ENCODE measurements around the gene HRCT1. TPM values are rescaled to one million over a fixed set of nuclear protein-coding genes. Genes with fewer than 3 reads are reported as not detected.

The HRCT1 gene
- total RNA-seq, 1 experiment from 2014 or later: 1.7 TPM

- no peak overlapping the region for H3K27ac ChIP-seq (ENCODE audit: low read length)
- no peak overlapping the region for H3K9ac ChIP-seq (ENCODE audit: low read length)
- no peaks in the 10 kb centered on the region for H3K36me3 ChIP-seq (ENCODE audit: low read depth, low read length)
- ATAC-seq: no peak
- H3F3A ChIP-seq (ENCODE audit: low read length, unreplicated experiment): peaks cover 3% of the 10 kb centered on the region
- no peaks in the 10 kb centered on the region for H3K27me3 ChIP-seq (ENCODE audit: low read length)
- POLR2A ChIA-PET (ENCODE audit: unreplicated experiment): no interaction called here
- H2AFZ ChIP-seq (ENCODE audit: low read length): no peak overlapping the region
- no peak overlapping the region for H3K4me3 ChIP-seq (ENCODE audit: low read length)
- H3K4me1 ChIP-seq (ENCODE audit: insufficient read depth, low read length): peaks cover 22% of the 10 kb centered on the region
- H3K4me2 ChIP-seq (ENCODE audit: low read length): no peak overlapping the region
- H3K9me3 ChIP-seq (ENCODE audit: low read length): no peaks in the 10 kb centered on the region
- no peak for DNase-seq
- CTCF ChIA-PET: no interaction called here
- no peak for TF ChIP-seq EZH2 (IDR thresholded peaks at IDR 0.05; ENCODE audit: low read length, unreplicated experiment)
- TF ChIP-seq, protein P1, sequence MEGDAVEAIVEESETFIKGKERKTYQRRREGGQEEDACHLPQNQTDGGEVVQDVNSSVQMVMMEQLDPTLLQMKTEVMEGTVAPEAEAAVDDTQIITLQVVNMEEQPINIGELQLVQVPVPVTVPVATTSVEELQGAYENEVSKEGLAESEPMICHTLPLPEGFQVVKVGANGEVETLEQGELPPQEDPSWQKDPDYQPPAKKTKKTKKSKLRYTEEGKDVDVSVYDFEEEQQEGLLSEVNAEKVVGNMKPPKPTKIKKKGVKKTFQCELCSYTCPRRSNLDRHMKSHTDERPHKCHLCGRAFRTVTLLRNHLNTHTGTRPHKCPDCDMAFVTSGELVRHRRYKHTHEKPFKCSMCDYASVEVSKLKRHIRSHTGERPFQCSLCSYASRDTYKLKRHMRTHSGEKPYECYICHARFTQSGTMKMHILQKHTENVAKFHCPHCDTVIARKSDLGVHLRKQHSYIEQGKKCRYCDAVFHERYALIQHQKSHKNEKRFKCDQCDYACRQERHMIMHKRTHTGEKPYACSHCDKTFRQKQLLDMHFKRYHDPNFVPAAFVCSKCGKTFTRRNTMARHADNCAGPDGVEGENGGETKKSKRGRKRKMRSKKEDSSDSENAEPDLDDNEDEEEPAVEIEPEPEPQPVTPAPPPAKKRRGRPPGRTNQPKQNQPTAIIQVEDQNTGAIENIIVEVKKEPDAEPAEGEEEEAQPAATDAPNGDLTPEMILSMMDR (conservative IDR thresholded peaks at IDR 0.05; ENCODE audit: low read depth, low read length): no peak
- no peak for TF ChIP-seq EZH2phosphoT487 (IDR thresholded peaks at IDR 0.05; ENCODE audit: borderline replicate concordance, low read length)
- H3K9me2 ChIP-seq (replicated peaks; ENCODE audit: low read length): no peaks in the 10 kb centered on the region
- H3K79me2 ChIP-seq (ENCODE audit: low read length): no peaks in the 10 kb centered on the region
- intact Hi-C loops (cut with micrococcal nuclease): no loop called here
- no peaks in the 10 kb centered on the region for H4K20me1 ChIP-seq (ENCODE audit: low read length)
- BruUV-seq (replicated peaks): no TSS peak
Observed at GRCh38 chr9:35928591-35929452, 22.8 kb downstream of the HRCT1 start.

- Histone ChIP-seq H2AFZ (ENCODE audit: low read length) (no peak overlapping the region), H3K9ac (ENCODE audit: low read length) (no peak overlapping the region), H3K36me3 (ENCODE audit: low read depth, low read length) (no peaks in the 10 kb centered on the region), H3K79me2 (ENCODE audit: low read length) (no peaks in the 10 kb centered on the region), H3F3A (ENCODE audit: low read length, unreplicated experiment) (no peaks in the 10 kb centered on the region), H3K4me3 (ENCODE audit: low read length) (no peak overlapping the region), H3K9me2 (replicated peaks; ENCODE audit: low read length) (no peaks in the 10 kb centered on the region), H3K27me3 (ENCODE audit: low read length) (no peaks in the 10 kb centered on the region), H3K27ac (ENCODE audit: low read length) (no peak overlapping the region), H3K4me2 (ENCODE audit: low read length) (no peak overlapping the region), H3K9me3 (ENCODE audit: low read length) (no peaks in the 10 kb centered on the region), H3K4me1 (ENCODE audit: insufficient read depth, low read length) (peaks cover 18% of the 10 kb centered on the region), H4K20me1 (ENCODE audit: low read length) (no peaks in the 10 kb centered on the region)
- no TSS peak for BruUV-seq (replicated peaks)
- DNase-seq (no peak), ATAC-seq (no peak)
- intact Hi-C loops (cut with micrococcal nuclease): no loop called here
- TF ChIP-seq, protein P1 (conservative IDR thresholded peaks at IDR 0.05; ENCODE audit: low read depth, low read length): no peak
- TF ChIP-seq EZH2 (IDR thresholded peaks at IDR 0.05; ENCODE audit: low read length, unreplicated experiment): no peak
- no peak for TF ChIP-seq EZH2phosphoT487 (IDR thresholded peaks at IDR 0.05; ENCODE audit: borderline replicate concordance, low read length)
- POLR2A ChIA-PET (ENCODE audit: unreplicated experiment): no interaction called here
- CTCF ChIA-PET: no interaction called here
Observed at GRCh38 chr9:35929453-35929718, 23.4 kb downstream of the HRCT1 start.

GRCh38 chr9:35930521-35930920 is 24.5 kb downstream of the HRCT1 start:
- ATAC-seq: no peak
- no TSS peak for BruUV-seq (replicated peaks)

More at GRCh38 chr9:35930521-35930920, 24.5 kb downstream of the HRCT1 start:
- H4K20me1 ChIP-seq (ENCODE audit: low read length): no peaks in the 10 kb centered on the region
- H3K4me2 ChIP-seq (ENCODE audit: low read length): no peak overlapping the region
- H3K27me3 ChIP-seq (ENCODE audit: low read length): no peaks in the 10 kb centered on the region
- no peak overlapping the region for H3K4me3 ChIP-seq (ENCODE audit: low read length)
- H3K9me3 ChIP-seq (ENCODE audit: low read length): no peaks in the 10 kb centered on the region
- no peaks in the 10 kb centered on the region for H3F3A ChIP-seq (ENCODE audit: low read length, unreplicated experiment)
- intact Hi-C loops (cut with micrococcal nuclease): no loop called here
- no peak overlapping the region for H3K9ac ChIP-seq (ENCODE audit: low read length)
- CTCF ChIA-PET: no interaction called here
- no peaks in the 10 kb centered on the region for H3K79me2 ChIP-seq (ENCODE audit: low read length)
- no peaks in the 10 kb centered on the region for H3K9me2 ChIP-seq (replicated peaks; ENCODE audit: low read length)
- peaks cover 6% of the 10 kb centered on the region for H3K4me1 ChIP-seq (ENCODE audit: insufficient read depth, low read length)
- DNase-seq: no peak
- POLR2A ChIA-PET (ENCODE audit: unreplicated experiment): no interaction called here
- no peaks in the 10 kb centered on the region for H3K36me3 ChIP-seq (ENCODE audit: low read depth, low read length)
- H3K27ac ChIP-seq (ENCODE audit: low read length): no peak overlapping the region
- TF ChIP-seq, protein P1 (conservative IDR thresholded peaks at IDR 0.05; ENCODE audit: low read depth, low read length): no peak
- no peak for TF ChIP-seq EZH2 (IDR thresholded peaks at IDR 0.05; ENCODE audit: low read length, unreplicated experiment)
- TF ChIP-seq EZH2phosphoT487 (IDR thresholded peaks at IDR 0.05; ENCODE audit: borderline replicate concordance, low read length): no peak
- H2AFZ ChIP-seq (ENCODE audit: low read length): no peak overlapping the region
